ENCODE results near the gene DDX41.

The DDX41 gene

DNA sequence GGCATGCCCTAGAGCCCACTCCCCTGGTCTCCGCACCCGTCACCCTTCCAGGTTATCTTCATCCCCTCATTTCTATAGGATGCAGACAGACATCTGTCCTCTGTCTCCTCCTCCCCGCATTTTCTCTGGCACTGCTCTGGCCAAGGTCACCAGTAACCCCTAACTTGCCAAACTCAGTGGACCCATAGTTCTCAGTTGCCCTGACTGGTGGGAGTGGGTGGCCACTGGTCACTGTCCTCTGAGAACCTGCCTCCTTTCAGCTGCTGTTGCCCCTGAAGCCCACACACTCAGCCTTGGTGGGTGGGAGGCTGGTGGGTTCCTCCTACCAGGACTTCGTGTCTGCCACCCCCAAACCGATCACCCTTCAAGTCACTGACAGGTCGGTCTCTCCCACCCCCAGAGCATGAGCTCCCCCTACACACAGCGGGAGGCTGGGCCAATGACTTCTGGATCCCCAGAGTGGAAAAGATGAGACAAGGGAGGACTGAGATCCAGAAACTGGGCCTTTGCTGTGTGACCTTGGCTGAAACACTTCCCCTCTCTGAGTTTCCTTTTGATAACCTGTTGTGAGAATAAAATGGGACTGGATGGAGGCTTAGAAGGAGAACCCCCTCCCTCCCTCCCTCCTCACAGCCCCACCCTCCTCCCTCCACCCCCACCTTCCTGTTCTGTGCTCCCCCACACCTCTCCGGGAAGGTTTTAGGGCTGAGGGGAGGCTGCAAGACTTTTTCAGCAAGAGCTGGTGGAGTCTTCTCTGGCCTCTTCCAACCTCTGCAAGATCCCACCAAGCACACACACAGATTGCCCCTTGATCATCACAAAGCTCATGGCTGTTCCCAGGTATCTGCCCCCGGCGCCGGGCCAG is 41.0 kb downstream of the DDX41 start:
- in situ Hi-C loops (cut with HindIII; ENCODE audit: low pct_ligation_motif_present, low pct_unique_long_range_greater_than_20kb, low sequenced_read_pairs), result no loop called here
- DNase-seq, result no peak

DNA sequence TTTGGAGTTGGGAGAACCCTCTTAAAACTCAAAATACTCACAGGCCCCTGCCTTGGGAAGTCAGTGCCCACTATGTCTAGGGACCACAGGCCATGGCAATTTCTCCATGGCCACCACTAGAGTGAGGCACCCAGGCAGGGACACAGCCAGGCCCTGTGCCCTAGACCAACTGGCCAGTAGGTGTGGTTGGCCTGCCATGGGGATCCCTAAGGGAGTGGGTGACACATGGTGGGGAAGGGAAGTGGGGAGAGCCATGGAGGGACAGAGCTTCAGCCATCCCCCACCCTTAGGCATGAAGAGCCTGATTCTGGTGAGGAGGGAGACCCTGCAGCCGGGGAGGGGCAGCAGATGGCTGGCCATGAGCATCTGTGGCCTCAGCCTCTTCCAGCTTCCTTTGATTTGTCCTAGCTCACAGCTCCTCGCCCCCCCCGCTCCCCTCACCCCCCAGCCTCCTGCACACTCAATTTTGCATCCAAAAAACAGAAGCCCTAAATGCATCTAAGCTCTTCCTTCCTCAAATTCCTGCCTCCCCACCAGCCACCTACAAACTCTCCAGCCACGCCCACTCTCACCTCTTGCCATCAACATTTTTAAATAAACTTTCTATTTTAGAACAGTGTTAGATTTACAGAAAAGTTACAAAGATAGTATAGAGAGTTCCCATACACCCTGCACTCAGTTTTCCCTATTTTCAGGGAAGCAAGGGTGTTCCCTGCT is 41.8 kb downstream of the DDX41 start:
- in situ Hi-C loops (cut with HindIII; ENCODE audit: low pct_ligation_motif_present, low pct_unique_long_range_greater_than_20kb, low sequenced_read_pairs), result no loop called here
- no peak for DNase-seq

DNA sequence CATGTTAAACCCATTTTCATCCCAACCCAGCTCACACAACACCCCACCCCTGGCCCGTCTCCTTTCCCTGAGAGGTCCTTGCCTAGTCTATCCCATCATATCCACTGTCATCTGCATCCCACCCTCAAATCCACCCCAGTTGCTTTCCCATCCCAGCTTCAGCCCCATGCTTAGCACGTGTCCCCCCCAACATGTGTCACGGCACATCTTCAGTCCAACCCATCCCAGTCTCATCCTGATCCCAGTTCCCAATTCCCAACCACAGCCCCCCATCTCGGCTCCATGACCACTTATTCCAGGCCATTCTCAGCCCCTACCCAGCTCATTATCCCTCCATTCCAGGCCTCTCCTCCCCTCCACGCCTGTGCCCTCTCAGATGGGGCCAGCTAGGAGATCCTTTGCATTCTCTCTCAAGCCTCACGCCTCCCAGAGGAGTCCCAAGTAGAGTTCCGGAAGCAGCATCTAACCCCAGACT is 42.7 kb downstream of the DDX41 start:
- in situ Hi-C loops (cut with HindIII; ENCODE audit: low pct_ligation_motif_present, low pct_unique_long_range_greater_than_20kb, low sequenced_read_pairs), result no loop called here
- no peak for DNase-seq

DNA sequence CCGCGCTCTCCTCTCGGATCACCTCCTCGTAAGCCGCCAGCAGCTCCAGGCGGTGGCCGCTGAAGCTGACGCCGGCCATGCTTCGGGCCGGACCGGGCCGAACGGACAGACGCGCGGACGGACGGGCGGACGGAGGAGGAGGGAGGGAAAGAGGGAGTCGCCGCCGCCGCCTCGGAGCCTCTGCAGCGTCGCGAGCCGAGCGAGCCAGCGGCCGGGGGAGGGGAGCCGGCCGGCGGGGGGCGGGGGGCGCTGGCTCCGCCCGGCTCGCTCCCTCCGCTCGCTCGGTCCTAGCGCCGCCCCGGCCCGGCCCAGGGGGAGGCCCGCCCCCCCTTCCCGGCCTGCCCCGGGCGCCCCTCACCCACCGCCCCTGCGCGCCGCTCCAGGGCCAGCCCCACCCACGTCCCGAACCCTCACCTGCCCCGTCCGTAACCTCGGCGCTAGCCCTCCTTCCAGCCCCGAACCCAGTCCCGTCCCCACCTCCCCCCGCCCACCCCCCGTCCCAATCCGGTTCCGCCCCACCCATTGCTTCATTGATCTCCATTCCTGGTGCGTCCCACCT is 43.2 kb downstream of the DDX41 start, which contains the start of gene DBN1:
Gene DBN1, minus strand, starts transcription at position 192 of the 559 bp plus-strand sequence. Its CDS starts 113 bp downstream, at position 79.
- in situ Hi-C loops (cut with HindIII; ENCODE audit: low pct_ligation_motif_present, low pct_unique_long_range_greater_than_20kb, low sequenced_read_pairs), result no loop called here
- peak; percentile 54 for DNase-seq

DNA sequence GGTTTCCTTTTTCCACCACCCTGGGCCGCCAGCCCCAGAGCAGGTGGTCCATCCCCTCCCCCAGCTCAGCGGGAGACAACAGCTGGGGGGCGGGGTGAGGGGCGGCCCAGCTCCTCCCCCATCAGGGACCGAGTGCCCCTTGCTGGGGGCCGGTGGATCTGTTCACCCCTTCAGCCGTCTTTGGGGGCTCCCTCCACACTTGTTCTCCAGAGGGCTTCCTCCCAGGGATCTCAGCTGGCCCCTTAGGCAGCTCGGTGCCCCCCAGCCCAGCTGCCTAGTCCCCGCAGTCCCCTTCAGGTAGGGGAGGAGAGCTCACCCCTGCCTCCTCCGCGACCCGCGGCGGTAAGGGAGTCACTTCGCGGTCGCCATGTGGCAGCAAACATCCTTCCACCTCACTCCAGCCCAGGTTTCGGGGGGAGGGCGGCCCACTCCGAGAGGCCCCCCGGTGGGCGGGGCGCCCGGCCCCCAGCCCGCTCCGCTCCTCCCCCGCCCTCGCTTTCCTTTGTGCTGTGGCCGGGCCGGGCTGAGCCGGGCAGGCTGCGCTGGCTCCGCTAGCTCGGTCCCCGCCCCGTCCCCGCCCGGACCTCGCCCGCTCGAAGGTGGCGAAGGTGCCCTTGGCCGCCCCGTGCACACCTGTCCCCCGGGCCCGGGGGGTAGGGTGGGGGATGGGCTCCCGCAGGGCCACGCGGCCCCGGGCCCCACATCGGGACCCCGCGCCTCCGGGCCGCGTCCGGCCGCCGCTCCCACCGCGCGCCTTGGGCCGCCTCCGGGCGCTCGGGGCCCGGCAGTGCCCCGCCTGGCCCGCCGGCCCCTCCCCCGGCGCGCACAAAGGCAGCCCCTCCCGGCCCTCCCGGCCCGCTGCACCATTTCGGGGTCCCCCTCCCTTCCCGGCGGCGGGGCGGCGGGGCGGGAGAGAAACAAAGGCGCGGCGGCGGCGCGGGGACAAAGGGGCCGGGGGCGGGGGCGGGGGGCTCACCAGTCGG is 44.0 kb downstream of the DDX41 start:
- in situ Hi-C loops (cut with HindIII; ENCODE audit: low pct_ligation_motif_present, low pct_unique_long_range_greater_than_20kb, low sequenced_read_pairs), result no loop called here
- no peak for DNase-seq

DNA sequence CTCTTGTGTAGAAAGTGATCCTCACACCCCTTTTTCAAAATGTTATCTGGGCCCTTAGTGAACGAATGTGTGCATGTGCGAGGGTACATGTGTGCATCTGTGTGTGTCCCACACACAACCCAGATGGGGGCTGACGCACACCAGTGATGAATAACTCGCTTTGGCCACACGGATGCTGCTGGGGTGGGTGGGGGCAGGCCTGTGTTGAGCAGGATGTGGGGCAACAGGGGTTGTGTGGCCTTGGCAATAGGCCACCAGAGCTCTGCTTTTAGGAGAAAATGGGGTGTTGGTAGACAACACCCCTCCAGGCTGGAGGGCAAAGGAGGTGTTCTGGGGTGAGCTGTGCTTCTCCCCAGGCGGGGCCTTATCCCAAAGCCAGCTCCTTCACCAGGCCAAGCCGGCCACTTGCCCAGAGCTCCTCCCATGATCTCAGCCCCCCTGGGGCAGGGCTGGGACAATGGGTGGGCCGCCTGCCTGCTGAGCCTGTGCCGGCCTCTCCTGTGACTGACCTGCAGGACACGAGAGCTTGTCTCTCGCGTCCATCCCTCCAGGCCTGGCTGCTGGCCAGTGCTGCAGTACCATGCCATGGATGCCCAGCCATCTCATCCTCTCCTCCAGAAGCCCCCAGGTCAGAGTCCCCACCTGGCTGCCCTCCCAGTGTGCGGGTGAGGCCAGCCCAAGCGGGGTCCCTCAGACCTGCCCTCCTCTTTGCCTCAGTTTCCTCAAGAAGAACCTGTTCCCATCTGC is 45.0 kb downstream of the DDX41 start:
- in situ Hi-C loops (cut with HindIII; ENCODE audit: low pct_ligation_motif_present, low pct_unique_long_range_greater_than_20kb, low sequenced_read_pairs), result no loop called here

DNA sequence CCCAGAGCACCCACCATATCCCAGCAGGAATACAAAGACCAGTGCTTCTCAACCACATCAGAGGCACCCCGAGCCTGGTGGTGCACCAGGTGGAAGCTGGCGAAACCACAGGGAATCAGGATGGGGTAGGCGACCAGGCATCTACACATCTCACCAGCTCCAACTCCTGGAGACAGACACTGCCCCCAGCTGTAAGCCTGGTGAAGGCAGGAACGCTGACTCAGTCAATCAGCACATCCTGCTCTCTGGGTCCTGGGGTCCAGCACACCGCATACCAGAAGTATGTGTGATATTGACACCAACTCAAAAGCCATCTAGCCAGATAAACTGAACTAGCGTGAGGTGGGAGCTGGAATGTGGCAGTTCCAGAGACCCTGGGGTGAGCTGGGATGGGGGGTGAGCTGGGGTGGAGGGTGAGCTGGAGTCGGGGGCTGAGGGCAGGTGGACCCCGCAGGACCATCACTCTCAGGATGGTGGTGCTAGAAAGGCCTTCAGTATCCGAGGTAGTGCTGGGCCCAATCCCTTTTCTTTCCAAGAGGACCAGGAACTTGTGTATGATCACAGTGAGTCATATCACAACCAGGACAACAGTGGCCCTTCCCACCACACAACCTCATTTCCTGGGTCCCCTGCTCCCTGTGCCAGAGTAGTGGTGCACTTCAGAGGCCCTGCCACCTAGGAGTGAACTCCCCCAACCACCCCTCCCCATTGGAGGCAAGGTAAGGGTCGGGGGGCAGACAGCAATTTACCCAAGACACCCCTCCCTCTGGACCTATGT is 45.8 kb downstream of the DDX41 start:
- DNase-seq, result no peak
- in situ Hi-C loops (cut with HindIII; ENCODE audit: low pct_ligation_motif_present, low pct_unique_long_range_greater_than_20kb, low sequenced_read_pairs), result no loop called here

More for the DNA sequence above, 45.0 kb downstream of the DDX41 start:
- no peak for DNase-seq

DNA sequence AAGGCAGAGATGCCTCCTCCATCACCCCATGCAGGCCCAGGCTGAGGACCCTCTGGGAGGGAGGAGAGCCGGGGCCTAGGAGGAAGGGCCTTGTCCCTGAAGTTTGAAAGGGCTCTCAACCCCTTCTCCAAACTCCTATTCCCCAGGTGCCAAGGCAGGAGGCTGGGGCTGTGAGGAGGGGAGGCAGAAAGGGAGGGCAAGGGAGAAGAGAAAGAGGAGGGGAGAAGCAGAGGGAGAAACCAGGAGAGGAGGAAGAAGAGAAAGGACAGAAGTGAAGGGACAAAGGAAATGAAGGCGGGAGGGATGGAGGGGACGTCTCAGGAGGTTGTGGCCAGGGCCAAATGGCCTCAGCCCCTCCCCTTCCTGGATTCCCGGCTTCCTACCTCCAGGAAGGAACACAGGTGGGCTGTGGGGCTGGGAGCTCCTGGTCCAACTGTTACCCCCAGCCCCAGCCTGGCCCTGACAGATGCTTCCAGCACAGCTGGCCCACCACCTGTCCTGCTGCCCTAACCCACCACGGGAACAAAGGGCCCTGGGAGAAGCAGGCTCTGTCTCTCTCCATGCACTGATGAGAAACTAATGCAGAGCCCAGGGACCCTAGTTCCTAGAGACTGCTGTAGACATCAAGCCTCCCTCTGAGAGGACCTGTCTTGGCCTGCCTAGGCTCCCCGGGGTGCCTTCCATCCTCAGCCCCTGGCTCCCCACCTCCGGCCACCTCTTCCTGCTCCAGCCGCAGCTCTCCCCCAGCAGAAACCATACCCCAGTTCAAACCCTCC is 46.8 kb downstream of the DDX41 start:
- in situ Hi-C loops (cut with HindIII; ENCODE audit: low pct_ligation_motif_present, low pct_unique_long_range_greater_than_20kb, low sequenced_read_pairs), result no loop called here
- no peak for DNase-seq

DNA sequence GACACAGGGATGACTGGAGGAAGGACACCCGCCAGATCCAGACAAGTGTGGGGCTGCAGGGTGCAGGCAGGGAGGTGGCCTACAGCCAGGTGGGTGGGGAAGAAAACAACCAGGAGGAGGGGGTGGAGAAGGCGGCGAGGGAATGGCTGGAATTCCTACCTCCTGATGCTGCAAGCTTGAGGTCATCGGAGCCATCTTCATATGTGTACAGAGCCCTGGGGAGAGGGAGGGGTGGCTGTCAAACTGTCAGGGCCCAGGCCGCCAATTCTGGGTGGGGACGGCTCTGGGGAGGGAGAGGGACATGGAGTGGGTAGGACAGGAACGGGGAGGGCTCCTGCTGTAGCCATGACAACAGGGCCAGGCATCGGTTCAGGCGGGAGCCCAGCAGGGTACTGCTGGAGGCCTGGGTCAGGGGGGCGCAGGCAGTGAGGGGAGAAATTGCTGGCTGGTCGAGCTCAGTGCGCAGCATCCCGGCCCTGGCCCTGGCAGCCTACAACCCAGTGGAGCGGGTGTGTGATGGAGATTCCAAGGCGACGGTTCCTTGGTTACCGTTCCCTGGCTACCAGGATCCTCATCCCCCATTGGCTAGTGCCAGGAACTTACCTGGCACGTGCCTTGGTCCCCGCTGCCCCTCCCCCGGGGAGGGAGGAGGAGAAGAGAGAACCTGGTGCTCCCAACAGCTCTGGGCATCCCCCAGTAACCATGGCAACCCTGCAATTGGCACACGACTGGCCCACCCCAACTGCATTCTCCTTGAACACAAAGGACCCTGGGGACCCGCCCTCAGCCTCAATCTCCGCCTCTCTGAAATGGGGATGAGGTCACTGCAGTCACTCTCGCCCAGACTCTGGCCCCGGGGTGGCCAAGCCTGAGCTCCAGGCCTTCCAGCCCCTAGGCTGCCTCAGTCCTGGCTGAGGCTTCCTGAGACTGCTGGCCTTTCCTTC is 47.8 kb downstream of the DDX41 start:
- in situ Hi-C loops (cut with HindIII; ENCODE audit: low pct_ligation_motif_present, low pct_unique_long_range_greater_than_20kb, low sequenced_read_pairs), result no loop called here
- no peak for DNase-seq

DNA sequence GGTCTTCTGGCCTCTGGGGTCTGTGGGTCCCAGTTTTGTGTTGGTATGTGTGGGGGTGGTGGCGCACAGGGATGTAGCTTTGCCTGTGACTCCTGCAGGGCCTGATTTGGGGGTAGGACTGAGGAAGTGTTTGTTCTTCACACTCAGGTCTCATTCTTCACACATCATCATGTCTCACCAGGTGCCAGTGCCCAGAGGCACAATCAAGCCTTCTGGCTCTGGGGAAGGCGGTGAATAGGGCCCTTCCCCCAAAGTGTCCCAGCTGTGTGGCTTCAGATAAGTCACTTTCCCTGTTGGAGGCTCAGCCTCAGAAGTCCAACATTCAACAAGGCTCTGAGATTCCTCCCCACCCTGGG is 48.5 kb downstream of the DDX41 start:
- in situ Hi-C loops (cut with HindIII; ENCODE audit: low pct_ligation_motif_present, low pct_unique_long_range_greater_than_20kb, low sequenced_read_pairs), result no loop called here
- DNase-seq, result no peak

DNA sequence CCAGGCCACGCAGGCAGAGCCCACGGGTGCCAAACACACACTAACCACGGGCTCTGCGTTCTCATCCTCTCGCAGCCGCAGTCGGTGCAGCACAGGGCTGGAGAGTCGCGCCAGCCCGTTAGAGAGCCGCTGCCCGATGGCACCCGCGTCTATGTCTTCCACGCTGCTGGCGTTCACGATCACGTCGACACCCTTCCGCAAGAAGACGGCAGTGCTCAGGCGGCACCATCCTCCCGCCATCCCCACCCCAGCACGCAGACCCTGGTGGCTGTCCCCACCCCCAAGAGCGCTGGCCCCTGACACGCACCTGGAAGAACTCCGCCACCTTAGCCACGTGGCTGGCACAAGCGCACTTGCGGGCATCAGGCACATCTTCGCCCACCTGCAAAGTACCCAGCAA is 49.3 kb downstream of the DDX41 start:
- in situ Hi-C loops (cut with HindIII; ENCODE audit: low pct_ligation_motif_present, low pct_unique_long_range_greater_than_20kb, low sequenced_read_pairs), result no loop called here
- no peak for DNase-seq

DNA sequence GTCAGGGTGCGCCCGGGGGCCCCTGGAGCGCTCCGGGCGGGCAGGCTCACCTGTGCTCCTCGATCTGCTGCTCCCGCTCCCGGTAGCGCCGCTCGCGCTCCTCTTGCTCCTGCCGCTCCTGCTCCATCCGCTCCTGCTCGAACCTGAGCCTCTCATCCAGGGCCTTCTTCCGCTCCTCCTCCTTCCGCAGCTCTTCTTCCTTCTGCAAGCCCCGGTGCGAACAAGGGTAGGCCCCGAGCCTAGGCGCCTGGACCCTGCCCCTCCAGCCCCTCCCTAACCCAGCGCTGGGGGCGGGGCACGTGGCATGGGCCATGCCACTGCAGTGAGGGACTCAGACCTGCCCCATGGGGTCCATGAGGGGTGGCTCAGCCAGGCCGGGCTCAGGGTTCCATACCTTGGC is 49.9 kb downstream of the DDX41 start:
- no peak for DNase-seq
- in situ Hi-C loops (cut with HindIII; ENCODE audit: low pct_ligation_motif_present, low pct_unique_long_range_greater_than_20kb, low sequenced_read_pairs), result no loop called here

DNA sequence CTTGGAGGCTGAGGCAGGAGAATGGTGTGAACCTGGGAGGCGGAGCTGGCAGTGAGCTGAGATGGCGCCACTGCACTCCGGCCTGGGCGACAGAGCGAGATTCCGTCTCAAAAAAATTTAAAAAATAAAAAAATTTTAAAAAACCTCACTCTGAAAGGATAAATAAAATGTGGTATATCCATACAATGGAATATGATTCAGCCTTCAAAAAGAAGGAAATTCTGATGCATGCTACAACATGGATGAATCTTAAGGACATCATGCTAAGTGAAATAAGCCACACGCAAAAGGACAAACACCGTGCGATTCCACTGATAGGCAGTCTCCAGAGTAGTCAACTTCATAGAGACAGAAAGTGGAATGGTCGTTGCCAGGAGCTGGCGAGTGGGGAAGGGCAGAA is 51.7 kb downstream of the DDX41 start:
- in situ Hi-C loops (cut with HindIII; ENCODE audit: low pct_ligation_motif_present, low pct_unique_long_range_greater_than_20kb, low sequenced_read_pairs), result no loop called here
- DNase-seq, result no peak

DNA sequence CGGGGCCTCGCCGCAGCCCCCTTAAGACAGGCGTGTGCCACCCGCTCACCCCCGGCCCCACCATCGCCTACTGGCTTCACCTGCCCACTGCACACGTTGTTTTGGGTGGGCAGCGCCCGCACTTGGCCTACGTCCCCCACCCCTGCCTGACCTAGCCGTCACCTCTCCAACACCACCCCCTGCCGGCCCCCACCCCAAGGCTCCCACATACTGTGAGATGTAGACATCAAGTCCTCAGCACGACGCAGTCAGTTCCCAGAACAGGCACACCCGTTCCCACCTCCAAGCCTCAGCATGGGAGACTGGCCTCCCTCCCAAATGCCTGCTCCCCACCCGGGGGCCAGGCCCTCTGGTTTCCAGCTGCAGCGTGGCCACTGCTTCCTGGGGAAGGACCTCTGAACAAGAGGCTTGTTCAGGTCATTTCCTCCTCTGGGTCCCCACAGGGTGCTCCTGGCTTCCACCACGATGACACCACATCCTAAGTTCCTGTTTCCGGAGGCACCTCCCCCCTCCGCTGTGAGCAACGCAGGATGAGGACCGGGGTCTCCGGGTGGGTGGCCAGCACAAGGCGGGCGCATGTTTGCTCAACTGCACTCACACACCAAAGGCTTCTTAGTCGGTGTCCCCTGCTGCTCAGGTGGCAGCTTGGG is 54.6 kb downstream of the DDX41 start:
- in situ Hi-C loops (cut with HindIII; ENCODE audit: low pct_ligation_motif_present, low pct_unique_long_range_greater_than_20kb, low sequenced_read_pairs), result no loop called here
- DNase-seq, result no peak
